ENCODE results near the gene AP3D1. TPM values are rescaled to one million over a fixed set of nuclear protein-coding genes. Genes with fewer than 3 reads are reported as not detected.
"Not testable (repeated sequence)": the region's sequence is repeated elsewhere in the genome, so short reads cannot be mapped to it uniquely, and the experiment has no call there.

AP3D1 gene
- total RNA-seq, 8 experiments from 2014 or later: 59.6 to 122 (median 78.8) TPM

DNA sequence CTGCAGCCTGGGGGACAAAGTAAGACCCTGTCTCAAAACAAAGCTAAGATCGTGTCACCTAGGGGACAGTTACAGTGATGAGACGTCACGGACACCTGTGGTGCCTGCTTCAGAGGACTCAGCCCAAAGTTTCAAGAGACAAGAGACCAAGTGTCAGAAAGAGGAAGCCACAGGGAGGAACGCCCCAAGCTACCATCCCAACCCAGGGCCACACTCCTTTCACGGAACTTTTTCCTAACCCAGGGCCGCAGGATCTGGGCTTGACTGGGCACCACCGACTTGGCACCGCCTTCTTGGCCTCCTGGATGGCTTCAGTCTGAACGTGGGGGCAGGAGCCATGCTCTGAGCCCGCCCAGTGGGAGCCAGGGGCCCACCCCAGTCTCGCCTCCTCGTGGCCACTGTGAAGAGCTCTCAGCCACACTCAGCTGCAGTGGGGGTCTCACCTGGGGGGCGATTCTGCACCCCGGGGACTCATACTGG lies 63.7 kb downstream of the AP3D1 start:
- ATAC-seq (replicated peaks in 6 of 8): peak in 1 of 8 experiments; percentile 8
- Histone ChIP-seq H3K4me1 (replicated peaks in 1 of 2) (no peaks in the 10 kb centered on the region), H3K4me3 (no peak overlapping the region), H3K27ac (no peak overlapping the region)
- in situ Hi-C loops (cut with MboI; ENCODE audit: low pct_unique_long_range_greater_than_20kb in 2 of 9, low sequenced_read_pairs in 9 of 9, unreplicated experiment in 9 of 9): no loop called here
- 83 to 100% (median 84%) methylated on average over 1 to 5 of the region's 14 CpGs; no CpG with 5 or more reads in 6 of the 10 experiments for WGBS, 10 experiments

DNA sequence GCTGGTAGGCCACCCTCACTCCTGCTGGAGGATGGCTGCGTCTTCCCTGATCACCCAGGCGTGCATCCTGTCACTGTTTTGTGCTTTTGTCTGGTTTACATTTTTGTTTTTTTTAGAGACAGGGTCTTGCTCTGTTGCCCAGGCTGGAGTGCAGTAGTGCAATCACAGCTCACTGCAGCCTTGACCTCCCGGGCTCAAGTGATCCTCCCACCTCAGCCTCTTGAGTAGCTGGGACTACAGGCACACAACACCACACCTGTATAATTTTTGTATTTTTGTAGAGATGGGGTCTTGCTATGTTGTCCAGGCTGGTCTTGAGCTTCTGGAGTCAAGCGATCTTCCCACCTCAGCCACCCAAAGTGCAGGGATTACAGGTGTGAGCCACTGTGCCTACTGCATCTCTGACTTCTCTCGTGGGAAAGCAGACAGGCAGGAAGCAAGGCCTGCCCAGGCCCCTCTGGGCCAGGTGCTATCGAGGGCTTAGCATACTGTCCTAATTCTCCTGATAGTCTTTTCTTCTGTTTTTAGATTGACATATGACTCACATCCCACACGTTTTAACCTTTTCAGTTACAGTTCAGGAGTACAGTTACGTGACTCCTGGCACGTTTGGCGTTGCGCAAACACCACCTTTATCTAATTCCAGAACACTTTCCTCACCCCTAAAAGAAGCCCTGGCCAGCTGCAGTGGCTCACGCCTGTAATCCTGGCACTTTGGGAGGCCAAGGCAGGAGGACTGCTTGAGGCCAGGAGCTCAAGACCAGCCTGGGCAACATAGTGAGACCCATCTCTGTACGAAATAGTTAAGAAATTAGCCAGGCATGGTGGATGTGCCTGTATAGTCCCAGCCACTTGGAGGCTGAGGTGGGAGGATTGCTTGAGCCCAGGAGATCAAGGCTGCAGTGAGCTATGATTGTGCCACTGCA lies 64.4 kb downstream of the AP3D1 start:
- not testable (repeated sequence) for H3K27ac ChIP-seq

GRCh38 chr19:2084993-2085720 lies 66.2 kb downstream of the AP3D1 start:
- peak in 3 of 8 experiments; percentile 27 to 92 (median 91) for ATAC-seq (replicated peaks in 6 of 8)
- 39 to 100% (median 92%) methylated on average over 2 to 21 of the region's 28 CpGs; no CpG with 5 or more reads in 3 of the 10 experiments for WGBS, 10 experiments
- Histone ChIP-seq H3K4me1 (replicated peaks in 1 of 2) (no peaks in the 10 kb centered on the region), H3K27ac (no peak overlapping the region), H3K4me3 (no peak overlapping the region)
- in situ Hi-C loops (cut with MboI; ENCODE audit: low pct_unique_long_range_greater_than_20kb in 2 of 9, low sequenced_read_pairs in 9 of 9, unreplicated experiment in 9 of 9): no loop called here

More for the DNA sequence above, 64.4 kb downstream of the AP3D1 start:
- H3K4me3 ChIP-seq; ATAC-seq (replicated peaks in 6 of 8); in situ Hi-C loops (cut with MboI; ENCODE audit: low pct_unique_long_range_greater_than_20kb in 2 of 9, low sequenced_read_pairs in 9 of 9, unreplicated experiment in 9 of 9); H3K4me1 ChIP-seq (replicated peaks in 1 of 2): not testable (repeated sequence)
- WGBS, 10 experiments: 73 to 100% (median 92%) methylated on average over 1 to 10 of the region's 13 CpGs; no CpG with 5 or more reads in 1 of the 10 experiments

GRCh38 chr19:2083174-2083854 lies 68.1 kb downstream of the AP3D1 start:
- in situ Hi-C loops (cut with MboI; ENCODE audit: low pct_unique_long_range_greater_than_20kb in 2 of 9, low sequenced_read_pairs in 9 of 9, unreplicated experiment in 9 of 9): no loop called here
- H3K4me1 ChIP-seq (replicated peaks in 1 of 2): no peaks in the 10 kb centered on the region
- no peak overlapping the region for H3K4me3 ChIP-seq
- ATAC-seq (replicated peaks in 6 of 8): peak in 1 of 8 experiments; percentile 18
- no peak overlapping the region for H3K27ac ChIP-seq
- 91 to 100% (median 97%) methylated on average over 1 to 7 of the region's 20 CpGs; no CpG with 5 or more reads in 4 of the 10 experiments for WGBS, 10 experiments

- Histone ChIP-seq H3K27ac (no peak overlapping the region), H3K4me1 (replicated peaks in 1 of 2) (no peaks in the 10 kb centered on the region), H3K4me3 (no peak overlapping the region)
- no peak for ATAC-seq (replicated peaks in 6 of 8)
- in situ Hi-C loops (cut with MboI; ENCODE audit: low pct_unique_long_range_greater_than_20kb in 2 of 9, low sequenced_read_pairs in 9 of 9, unreplicated experiment in 9 of 9): no loop called here
- 60 to 100% (median 90%) methylated on average over 1 to 10 of the region's 30 CpGs; no CpG with 5 or more reads in 5 of the 10 experiments for WGBS, 10 experiments
Observed at GRCh38 chr19:2081873-2082810, 69.2 kb downstream of the AP3D1 start.

DNA sequence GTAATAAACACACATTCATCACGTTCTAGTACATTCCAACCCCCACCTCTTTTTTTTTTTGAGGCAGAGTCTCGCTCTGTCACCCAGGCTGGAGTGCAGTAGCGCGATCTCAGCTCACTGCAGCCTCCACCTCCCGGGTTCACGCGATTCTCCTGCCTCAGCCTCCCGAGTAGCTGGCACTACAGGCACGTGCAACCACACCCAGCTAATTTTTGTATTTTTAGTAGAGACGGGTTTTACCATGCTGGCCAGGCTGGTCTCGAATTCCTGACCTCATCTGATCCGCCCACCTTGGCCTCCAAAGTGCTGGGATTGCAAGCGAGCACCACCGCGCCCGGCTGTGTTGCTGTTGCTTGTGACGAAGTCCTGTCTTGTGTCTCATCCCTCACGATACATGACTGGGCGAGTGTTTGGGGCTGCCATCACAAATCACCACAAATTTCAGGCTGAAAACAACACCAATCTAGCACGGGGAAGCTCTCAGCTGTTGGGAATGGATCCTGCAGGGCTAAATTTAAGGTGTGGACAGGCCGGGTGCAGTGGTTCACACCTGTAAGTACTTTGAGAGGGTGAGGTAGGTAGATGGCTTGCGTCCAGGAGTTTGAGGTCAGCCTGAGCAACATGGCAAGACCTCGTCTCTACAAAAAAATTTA lies 70.9 kb downstream of the AP3D1 start:
- in situ Hi-C loops (cut with MboI; ENCODE audit: low pct_unique_long_range_greater_than_20kb in 2 of 9, low sequenced_read_pairs in 9 of 9, unreplicated experiment in 9 of 9): no loop called here
- no peak for ATAC-seq (replicated peaks in 6 of 8)

DNA sequence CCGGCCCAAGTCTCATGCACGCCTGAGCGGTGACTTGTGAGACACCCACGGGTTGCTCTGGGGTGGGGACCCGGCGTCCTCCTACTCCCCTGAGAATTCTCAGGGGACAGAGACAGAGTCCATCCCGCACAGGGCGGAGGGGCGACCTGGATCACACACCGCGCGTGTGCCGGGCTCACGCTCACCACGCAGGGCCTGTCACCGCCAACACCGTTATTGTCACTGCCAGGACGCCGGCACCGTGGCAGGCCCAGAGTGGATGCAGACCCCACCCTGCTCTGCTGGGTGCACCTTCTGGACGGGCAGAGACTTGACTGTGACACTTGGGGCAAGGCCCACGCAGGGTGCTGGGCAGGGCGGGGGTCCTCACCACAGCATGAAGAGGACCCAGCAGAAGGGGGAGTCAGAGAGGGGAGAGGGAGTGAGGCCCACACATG lies 71.5 kb downstream of the AP3D1 start:
- Histone ChIP-seq H3K27ac (no peak overlapping the region), H3K4me1 (replicated peaks in 1 of 2) (no peaks in the 10 kb centered on the region), H3K4me3 (no peak overlapping the region)
- 80 to 93% methylated on average over 1 to 3 of the region's 23 CpGs; no CpG with 5 or more reads in 8 of the 10 experiments for WGBS, 10 experiments
- in situ Hi-C loops (cut with MboI; ENCODE audit: low pct_unique_long_range_greater_than_20kb in 2 of 9, low sequenced_read_pairs in 9 of 9, unreplicated experiment in 9 of 9): no loop called here
- peak in 4 of 8 experiments; percentile 19 to 30 (median 24) for ATAC-seq (replicated peaks in 6 of 8)

More for the DNA sequence above, 70.9 kb downstream of the AP3D1 start:
- 72 to 96% (median 92%) methylated on average over 3 to 15 of the region's 23 CpGs; no CpG with 5 or more reads in 3 of the 10 experiments for WGBS, 10 experiments
- Histone ChIP-seq H3K4me1 (replicated peaks in 1 of 2) (no peaks in the 10 kb centered on the region), H3K4me3 (no peak overlapping the region), H3K27ac (no peak overlapping the region)

GRCh38 chr19:2079076-2079864 lies 72.1 kb downstream of the AP3D1 start:
- in situ Hi-C loops (cut with MboI; ENCODE audit: low pct_unique_long_range_greater_than_20kb in 2 of 9, low sequenced_read_pairs in 9 of 9, unreplicated experiment in 9 of 9): no loop called here
- Histone ChIP-seq H3K27ac (no peak overlapping the region), H3K4me1 (replicated peaks in 1 of 2) (no peaks in the 10 kb centered on the region), H3K4me3 (no peak overlapping the region)
- ATAC-seq (replicated peaks in 6 of 8): peak in 2 of 8 experiments; percentile 3 to 5
- 88 to 100% (median 100%) methylated on average over 1 to 5 of the region's 32 CpGs; no CpG with 5 or more reads in 5 of the 10 experiments for WGBS, 10 experiments

DNA sequence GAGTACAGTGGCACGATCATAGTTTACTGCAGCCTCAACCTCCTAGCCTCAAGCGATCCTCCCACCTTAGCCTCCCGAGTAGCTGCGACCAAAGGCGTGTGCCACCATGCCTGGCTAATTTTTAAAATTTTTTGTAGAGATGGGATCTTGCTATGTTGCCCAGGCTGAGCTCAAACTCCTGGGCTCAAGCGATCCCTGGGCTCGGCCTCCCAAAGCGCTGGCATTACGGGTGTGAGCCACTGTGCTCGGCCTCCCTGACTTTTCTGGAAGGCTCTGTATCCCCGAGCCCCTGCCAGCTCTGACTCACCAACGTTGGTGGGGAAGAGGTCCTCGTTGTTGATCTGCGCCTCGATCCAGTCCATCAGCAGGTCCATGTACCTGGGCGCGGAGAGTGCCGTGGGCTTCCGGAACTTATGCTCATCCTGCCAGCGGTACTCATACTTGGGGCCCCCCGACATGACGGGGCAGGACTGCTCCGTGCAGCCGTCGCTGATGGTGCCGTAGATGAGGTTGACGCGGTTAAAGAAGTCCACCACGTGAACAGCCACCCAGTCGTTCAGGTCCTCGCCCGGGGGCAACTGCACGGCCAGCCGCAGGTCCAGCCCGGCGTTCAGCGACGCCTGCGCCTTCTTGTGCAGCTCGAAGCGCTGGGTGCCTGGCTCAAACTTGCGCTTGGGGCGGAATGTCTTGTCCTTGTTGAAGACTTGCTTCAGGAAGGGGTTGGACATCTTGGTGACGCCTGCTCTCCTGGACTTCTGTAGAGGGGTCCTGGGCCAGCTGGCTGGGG lies 73.3 kb downstream of the AP3D1 start:
- in situ Hi-C loops (cut with MboI; ENCODE audit: low pct_unique_long_range_greater_than_20kb in 2 of 9, low sequenced_read_pairs in 9 of 9, unreplicated experiment in 9 of 9): no loop called here
- Histone ChIP-seq H3K27ac (no peak overlapping the region), H3K4me1 (replicated peaks in 1 of 2) (no peaks in the 10 kb centered on the region), H3K4me3 (no peak overlapping the region)
- no peak for ATAC-seq (replicated peaks in 6 of 8)
- WGBS, 10 experiments: 60 to 100% (median 100%) methylated on average over 1 to 16 of the region's 44 CpGs; no CpG with 5 or more reads in 3 of the 10 experiments

DNA sequence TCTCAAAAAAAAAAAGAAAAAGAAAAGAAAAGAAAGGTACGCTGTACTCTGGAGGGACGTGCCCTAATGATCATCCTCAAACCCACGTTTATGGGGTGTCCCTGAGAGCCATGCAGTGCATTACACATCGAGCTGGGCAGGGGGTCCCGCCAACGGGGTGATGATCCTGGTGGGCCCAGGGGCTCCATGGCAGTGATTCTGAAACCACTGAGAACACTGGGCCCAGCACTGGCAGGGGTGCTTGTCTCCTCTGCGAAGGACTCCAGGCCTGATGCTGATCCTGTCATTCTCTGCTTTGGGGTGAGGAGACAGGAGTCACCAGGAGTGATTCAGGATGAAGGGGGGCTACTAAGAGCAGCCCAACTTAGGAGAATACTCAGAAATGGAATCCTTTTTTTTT lies 74.0 kb downstream of the AP3D1 start:
- Histone ChIP-seq H3K4me3 (no peak overlapping the region), H3K4me1 (replicated peaks in 1 of 2) (no peaks in the 10 kb centered on the region), H3K27ac (no peak overlapping the region)
- 85 to 100% (median 97%) methylated on average over 1 to 6 of the region's 7 CpGs; no CpG with 5 or more reads in 4 of the 10 experiments for WGBS, 10 experiments
- in situ Hi-C loops (cut with MboI; ENCODE audit: low pct_unique_long_range_greater_than_20kb in 2 of 9, low sequenced_read_pairs in 9 of 9, unreplicated experiment in 9 of 9): no loop called here
- no peak for ATAC-seq (replicated peaks in 6 of 8)
